DMS79 treated with DMSO at 0.1 percent for 48 hours (cell line): ENCODE measurements around the gene AREL1.

Experiments
- DNase-seq: peaks from one replicate; lab custom pipeline; 2025; lab: John Stamatoyannopoulos, UW

The AREL1 gene

DNA sequence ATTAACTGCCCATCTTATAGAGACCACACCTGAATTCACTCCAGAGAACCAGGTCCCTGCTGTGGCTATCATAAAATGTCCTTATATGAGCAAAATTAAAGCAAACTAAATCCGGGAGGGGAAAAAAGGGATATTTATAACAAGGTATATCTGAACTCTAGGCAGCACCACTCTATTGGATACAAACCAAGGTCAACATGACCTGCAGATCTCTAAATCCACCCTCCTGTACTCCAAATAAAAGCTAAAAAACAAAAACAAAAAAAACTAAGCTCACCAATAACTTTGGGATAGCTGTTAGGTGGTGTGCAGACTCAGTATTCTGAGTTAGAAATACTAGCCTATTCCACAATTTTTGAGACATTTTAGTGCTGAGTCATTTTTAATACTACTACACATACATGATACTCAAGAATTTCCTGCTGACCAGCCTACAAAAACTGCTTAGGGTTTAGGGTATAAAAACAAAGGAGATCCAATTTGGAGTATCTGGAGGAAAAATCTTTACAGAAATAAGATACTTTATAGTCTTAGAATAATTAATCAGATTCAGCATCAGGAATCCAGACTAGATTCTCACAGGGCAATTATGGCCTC lies 54.2 kb downstream of the AREL1 start:
- DNase-seq: no peak

DNA sequence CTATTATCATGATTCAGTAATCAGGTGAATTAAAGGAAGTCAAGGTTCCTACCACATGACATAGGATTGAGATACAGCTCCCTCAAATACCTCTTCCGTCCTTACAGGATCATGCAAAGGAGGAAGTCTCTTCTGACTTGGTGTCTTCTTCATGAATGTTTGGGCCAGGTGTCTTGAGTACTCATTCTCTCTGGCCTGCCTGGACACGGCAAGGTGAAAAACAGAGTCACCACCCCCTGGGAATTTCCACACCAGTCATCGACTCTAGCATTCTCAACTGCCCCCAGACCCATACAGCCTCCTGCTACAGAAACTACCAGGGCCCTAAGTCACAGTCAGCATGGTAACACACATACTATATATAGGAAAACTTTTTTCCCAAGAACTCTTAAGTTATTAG lies 55.9 kb downstream of the AREL1 start:
- DNase-seq: no peak

DNA sequence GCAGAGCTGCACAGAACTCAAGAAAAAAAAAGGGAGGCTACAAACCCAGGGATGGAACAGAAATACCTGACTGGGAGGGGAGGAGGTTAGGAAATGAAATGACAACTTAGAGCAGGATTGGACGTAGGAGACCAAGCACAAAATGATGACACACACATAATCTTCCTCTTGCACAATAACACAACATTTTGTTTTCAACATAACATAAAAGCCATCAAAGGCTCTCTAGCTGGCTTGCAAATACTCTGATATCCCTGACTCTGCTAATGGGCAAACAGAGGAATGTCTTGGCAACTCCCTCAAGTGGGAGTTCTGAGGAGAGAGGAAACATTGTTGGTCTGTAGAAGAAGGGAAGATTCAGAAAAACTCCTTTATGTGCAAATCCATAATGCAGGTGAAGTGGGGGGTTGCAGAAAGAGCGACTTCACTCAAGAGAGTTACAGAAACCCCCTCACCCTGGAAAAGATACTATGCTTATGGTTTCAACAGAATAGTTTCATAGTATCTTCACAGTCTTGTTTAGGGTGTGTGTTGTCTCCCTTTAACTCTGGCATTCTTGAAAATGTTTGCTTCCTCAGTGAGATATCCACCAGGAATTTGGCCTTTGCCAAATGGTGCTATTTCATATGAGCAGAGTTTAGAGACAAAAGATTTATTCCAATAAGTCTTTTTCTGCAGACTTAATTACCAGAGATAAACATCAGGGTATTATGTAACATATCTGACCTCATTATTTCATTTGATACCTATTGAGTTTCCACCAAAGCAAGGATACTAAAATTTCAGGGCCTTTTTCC lies 57.1 kb downstream of the AREL1 start:
- no peak for DNase-seq

- DNase-seq: no peak
Observed at GRCh38 chr14:74654931-74655330, 57.9 kb downstream of the AREL1 start.

DNA sequence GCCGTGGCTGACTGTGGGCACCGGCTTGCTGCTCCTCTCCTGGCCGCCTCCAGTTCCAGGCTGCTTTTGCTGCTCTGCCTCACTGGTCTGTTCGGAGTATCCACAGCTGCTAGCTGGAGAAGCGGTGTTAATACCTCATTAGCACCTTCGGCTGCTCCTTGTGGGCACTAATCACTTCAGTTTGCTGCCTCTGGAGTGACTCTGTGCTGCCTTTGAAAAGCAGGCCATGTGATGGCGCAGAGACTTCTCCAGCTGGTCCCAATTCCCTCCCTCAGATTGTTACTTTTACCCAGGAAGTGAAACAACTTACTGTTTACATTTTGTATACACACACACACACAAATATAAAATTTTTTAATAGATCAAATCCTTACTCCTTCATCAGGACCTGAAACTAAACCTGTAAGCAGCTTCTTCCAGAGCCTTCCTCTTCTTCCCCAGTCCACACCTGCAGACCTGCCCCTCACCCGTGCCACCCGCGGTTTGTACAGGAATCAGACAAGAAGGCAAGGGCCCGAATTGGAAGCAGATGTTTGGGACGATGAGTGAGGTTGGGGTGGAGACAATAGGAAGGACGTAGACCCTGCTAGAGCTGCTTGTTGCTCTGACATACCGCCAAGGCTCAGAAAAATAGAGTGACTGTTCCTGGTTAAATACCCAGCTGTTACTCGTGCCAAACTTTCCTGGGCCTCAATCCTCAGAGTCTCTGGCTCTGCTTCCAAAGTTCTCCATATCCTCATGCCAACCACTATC lies 59.3 kb downstream of the AREL1 start:
- no peak for DNase-seq

DNA sequence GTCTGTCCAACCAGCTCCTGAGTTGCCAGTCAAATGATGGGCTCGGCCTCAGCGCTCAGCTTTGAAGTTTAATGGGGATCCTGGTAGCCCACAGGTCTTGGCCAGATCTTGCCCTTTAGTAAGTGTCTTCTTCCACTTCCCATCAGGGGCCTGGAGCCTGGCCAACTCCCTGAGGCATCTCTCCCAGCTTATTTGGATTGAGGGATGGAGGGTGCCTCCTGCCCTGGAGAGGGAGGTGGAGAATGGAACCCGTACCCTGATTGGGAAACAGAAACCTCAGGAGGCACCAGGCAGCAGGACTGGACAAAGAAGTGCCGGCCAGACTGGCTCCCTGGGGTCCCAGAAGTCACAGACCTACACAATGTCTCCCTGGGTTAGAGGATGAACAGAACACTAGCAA lies 60.3 kb downstream of the AREL1 start:
- DNase-seq: no peak

GRCh38 chr14:74650927-74651686 lies 61.8 kb downstream of the AREL1 start:
- DNase-seq: no peak

GRCh38 chr14:74649673-74650072 lies 63.2 kb downstream of the AREL1 start:
- DNase-seq: no peak

- peak; percentile 33 for DNase-seq
Observed at GRCh38 chr14:74649167-74649566, 63.7 kb downstream of the AREL1 start.

DNA sequence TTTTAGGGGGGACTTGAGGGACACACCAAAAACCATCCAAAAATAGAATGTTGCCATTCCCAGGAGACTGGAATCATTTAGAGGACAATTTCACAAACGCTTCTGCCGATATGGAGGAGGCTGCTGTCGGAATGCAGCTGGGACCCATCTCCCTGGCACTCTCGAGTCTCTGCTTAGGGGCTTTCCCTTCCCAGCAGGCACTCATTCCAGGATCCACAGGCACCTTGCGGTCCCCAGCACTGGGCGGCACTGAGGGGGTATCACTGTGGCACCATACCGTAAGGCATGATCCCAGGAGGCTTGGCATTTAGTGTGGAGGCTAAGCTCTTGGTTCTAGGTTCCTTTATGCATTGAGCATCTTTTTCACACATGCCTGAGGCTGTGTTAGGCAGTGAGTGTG lies 64.3 kb downstream of the AREL1 start:
- DNase-seq: peak; percentile 51

GRCh38 chr14:74647678-74648461 lies 65.0 kb downstream of the AREL1 start:
- DNase-seq: peak; percentile 98

DNA sequence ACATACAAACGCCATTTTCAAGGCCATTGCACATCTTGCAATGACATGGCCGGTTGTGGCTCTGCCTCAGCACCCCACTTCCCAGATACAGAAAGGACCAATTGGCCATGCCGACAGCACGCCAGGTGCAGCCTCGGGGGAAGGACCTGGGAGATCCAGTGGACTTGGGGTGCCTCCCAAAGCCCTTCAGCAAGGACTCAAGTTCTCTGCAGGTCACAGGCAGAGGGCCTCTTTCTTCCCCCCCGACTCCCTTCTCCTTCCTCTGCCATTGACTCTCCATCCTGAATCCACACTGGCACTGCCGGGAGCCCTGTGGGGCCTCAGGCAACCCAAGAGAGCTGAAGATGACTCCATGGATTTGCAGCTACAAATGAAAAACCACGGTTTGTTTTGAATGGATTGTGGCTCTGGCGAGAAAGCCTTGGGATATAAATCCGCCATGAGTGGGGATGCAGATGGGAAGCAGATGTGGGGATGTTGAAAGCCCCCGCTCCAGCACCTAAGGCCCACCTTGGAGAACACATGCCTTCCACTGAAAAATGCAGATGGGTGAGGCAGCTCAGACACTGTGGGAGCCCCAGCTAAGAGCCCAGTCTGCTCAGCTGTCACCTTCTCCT lies 65.7 kb downstream of the AREL1 start:
- DNase-seq: peak; percentile 56

GRCh38 chr14:74645756-74646470 lies 67.0 kb downstream of the AREL1 start:
- DNase-seq: no peak

DNA sequence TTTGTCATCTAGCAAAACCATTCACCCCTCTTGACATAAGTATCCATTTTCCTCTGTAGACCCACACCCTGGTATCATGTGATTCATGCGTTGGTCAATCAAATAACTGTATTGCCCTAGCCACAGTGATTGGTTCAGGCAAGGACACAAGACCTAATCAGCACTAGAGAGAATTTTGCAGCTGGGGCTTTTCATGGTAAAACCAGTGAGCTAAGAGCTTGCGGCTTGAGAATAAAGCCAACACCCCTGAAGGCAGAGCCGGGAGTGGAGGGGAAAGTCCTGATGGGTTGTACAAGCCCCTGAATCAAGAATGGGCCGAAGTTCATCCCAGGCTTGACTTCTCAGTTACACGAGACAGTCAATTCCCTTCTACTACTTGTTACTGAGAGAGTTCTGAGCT lies 67.6 kb downstream of the AREL1 start:
- no peak for DNase-seq

DNA sequence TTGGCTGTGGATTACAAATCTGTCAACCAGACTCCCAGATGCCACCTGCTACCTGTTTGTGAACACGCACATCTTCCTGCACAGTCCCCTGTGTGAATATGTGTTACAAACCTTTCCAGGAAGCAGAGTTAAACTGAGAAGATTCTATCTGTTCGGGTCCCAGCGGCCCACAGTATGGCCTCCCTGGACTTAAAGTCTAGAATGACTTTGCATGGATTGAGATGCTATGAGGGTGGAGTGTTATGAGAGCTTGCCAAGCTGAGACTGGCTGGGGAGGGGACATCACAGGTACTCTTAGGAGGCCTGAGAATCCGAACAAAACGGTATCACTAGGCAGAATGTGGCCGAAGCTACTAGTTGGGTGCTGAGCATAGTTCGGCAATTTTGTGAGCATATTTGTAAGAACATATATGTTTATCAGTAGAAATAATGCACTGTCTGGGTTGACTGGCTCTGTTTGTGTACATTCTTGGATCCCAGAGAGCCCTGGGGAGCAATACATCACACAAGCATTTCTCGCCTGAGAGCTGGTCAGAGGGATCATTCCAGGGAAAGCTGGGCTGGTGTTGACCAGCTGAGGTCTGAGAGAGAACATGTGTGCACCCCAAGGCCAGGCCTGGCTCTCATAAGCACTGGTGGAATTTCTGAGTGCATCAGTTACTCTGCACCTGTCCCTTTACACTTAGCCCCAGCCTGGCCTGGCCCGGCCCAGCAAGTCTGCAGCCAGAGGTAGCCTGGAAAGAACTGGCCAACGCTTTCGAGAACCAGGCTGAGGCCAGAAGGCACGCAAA lies 71.1 kb downstream of the AREL1 start:
- DNase-seq: no peak

DNA sequence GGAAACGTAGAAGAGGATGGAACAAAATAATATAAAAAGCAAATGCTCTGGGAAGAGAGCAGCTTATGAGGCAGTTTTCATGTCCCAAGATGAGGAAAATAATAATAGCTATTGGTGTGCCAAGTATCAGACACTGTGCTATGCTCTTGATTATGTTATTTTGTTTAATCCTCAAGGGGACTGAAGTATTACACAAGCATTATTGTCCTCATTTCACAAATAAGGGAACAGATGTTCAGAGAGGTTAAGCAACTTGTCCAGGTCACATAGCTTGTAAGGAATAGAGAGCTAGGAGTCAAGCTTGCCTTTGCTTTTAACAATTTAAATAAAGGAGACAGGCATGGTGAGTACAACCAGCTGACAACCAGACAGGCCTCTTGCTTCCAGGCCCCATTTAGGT lies 73.9 kb downstream of the AREL1 start:
- no peak for DNase-seq

- DNase-seq: no peak
Observed at GRCh38 chr14:74638066-74638465, 74.8 kb downstream of the AREL1 start.

- no peak for DNase-seq
Observed at GRCh38 chr14:74637178-74637550, 75.7 kb downstream of the AREL1 start.

- DNase-seq: no peak
Observed at GRCh38 chr14:74636424-74637177, 76.3 kb downstream of the AREL1 start.
